GM12878 (cell line): ENCODE data around the gene GSAP. TPM values are rescaled to one million over a fixed set of nuclear protein-coding genes. Genes with fewer than 3 reads are reported as not detected.

ENCODE experiments used
- ATAC-seq: fragments of 200-7000 bp; cut with Tn5 transposase; 3 replicates; pipeline ENCODE4 v1.9.1; 2020; ENCODE audit warnings: mild to moderate bottlenecking, moderate library complexity
- BruUV-seq: library from RNA; stranded (reverse); fragments of 400-500 nt; replicated peaks from 2 replicates; lab custom pipeline; 2021; lab: Mats Ljungman, UMichigan
- CTCF ChIA-PET: fragments of 300-600 bp; sonication (Branson Sonifier 250); formaldehyde crosslinking; extraction: SDS; loops from one replicate; lab custom pipeline; 2021; ENCODE audit warnings: inconsistent platforms; lab: Yijun Ruan, JAX
- POLR2A ChIA-PET: fragments of 350-600 bp; formaldehyde crosslinking; extraction: SDS; loops from one replicate; lab custom pipeline; 2021; ENCODE audit warnings: inconsistent platforms; lab: Charles Lee
- RAD21 ChIA-PET: fragments of 300-600 bp; sonication (Branson Sonifier 250); formaldehyde crosslinking; loops from one replicate; lab custom pipeline; 2023; ENCODE audit warnings: antibody characterized with exemption; ENCODE audit not compliant: unreplicated experiment; lab: Charles Lee
- SMC1A ChIA-PET: fragments of 300-600 bp; sonication (Branson Sonifier 250); formaldehyde crosslinking; loops from one replicate; lab custom pipeline; 2023; ENCODE audit not compliant: unreplicated experiment, uncharacterized antibody; lab: Charles Lee
- DNase-seq: peaks from one replicate; pipeline ENCODE4 v3.0.0-alpha.2; 2011; ENCODE audit warnings: low read depth, low spot score
- FAIRE-seq: peaks from 3 replicates; lab custom pipeline; 2011; peaks lifted over from hg19 to GRCh38; lab: Jason Lieb, UNC
- H2AFZ ChIP-seq: 2 replicates; pipeline ENCODE4 v1.6.0; 2011; ENCODE audit warnings: low read depth, low read length, control low read depth; ENCODE audit not compliant: control insufficient read depth
- H3K27ac ChIP-seq: 2 replicates; pipeline ENCODE4 v1.5.1; 2011; ENCODE audit warnings: control low read depth; ENCODE audit not compliant: control insufficient read depth, insufficient read depth
- H3K27me3 ChIP-seq, 2 experiments: replicated peaks in 1 of 2; 2 replicates each; pipeline versions ENCODE4 v1.6.0 to v1.6.1; 2011; ENCODE audit warnings: low read length in 1 of 2; ENCODE audit not compliant: control insufficient read depth in 2 of 2, insufficient read depth in 2 of 2
- H3K36me3 ChIP-seq, 2 experiments: 2 replicates each; pipeline ENCODE4 v1.5.1; 2011; ENCODE audit warnings: low read length in 1 of 2; ENCODE audit not compliant: control insufficient read depth in 2 of 2, insufficient read depth in 2 of 2
- H3K4me1 ChIP-seq: 2 replicates; pipeline ENCODE4 v1.6.1; 2011; ENCODE audit warnings: mild to moderate bottlenecking, low read length, moderate library complexity, mixed read lengths; ENCODE audit not compliant: control insufficient read depth, insufficient read depth
- H3K4me2 ChIP-seq: 2 replicates; pipeline ENCODE4 v1.6.0; 2011; ENCODE audit warnings: control low read depth; ENCODE audit not compliant: control insufficient read depth, insufficient read depth
- H3K4me3 ChIP-seq: fragments of 200-600 bp; sonication (generic); 2 replicates; pipeline ENCODE4 v1.5.1; 2016
- H3K79me2 ChIP-seq: 2 replicates; pipeline ENCODE4 v1.6.0; 2011; ENCODE audit warnings: low read length; ENCODE audit not compliant: control insufficient read depth, insufficient read depth
- H3K9ac ChIP-seq: 2 replicates; pipeline ENCODE4 v1.8.0; 2011; ENCODE audit warnings: low read length, control low read depth, mixed read lengths; ENCODE audit not compliant: control insufficient read depth, insufficient read depth
- H3K9me3 ChIP-seq: replicated peaks from 3 replicates; pipeline ENCODE4 v1.5.1; 2011; ENCODE audit warnings: mild to moderate bottlenecking, low read length; ENCODE audit not compliant: control insufficient read depth, insufficient read depth
- H4K20me1 ChIP-seq: 2 replicates; pipeline ENCODE4 v1.6.0; 2011; ENCODE audit not compliant: control insufficient read depth, insufficient read depth
- CBFB ChIP-seq: IDR thresholded peaks from 2 replicates; pipeline ENCODE4 v1.6.1; 2016; ENCODE audit warnings: antibody characterized with exemption, low read depth
- CBX5 ChIP-seq: sonication (generic); IDR thresholded peaks from 2 replicates; pipeline ENCODE4 v1.6.1; 2016; ENCODE audit warnings: low read depth, moderate library complexity, mild to moderate bottlenecking, inconsistent platforms
- CHD4 ChIP-seq: fragments of 200-600 bp; sonication (generic); IDR thresholded peaks from 2 replicates; pipeline ENCODE4 v1.6.1; 2016; ENCODE audit warnings: mild to moderate bottlenecking
- HDAC6 ChIP-seq: fragments of 200-600 bp; sonication (generic); IDR thresholded peaks from one replicate; pipeline ENCODE4 v1.8.0; 2017; ENCODE audit warnings: antibody characterized with exemption; ENCODE audit not compliant: unreplicated experiment
- JUNB ChIP-seq: IDR thresholded peaks from 2 replicates; pipeline ENCODE4 v1.6.1; 2016; ENCODE audit warnings: antibody characterized with exemption, mild to moderate bottlenecking
- MYC ChIP-seq: IDR thresholded peaks from 2 replicates; pipeline ENCODE4 v1.6.1; 2011; ENCODE audit warnings: mild to moderate bottlenecking, low read length, moderate library complexity, inconsistent platforms; ENCODE audit not compliant: insufficient read depth, insufficient replicate concordance, insufficient read length, severe bottlenecking
- NFXL1 ChIP-seq: fragments of 450-650 bp; IDR thresholded peaks from 2 replicates; pipeline ENCODE4 v1.6.1; 2017; ENCODE audit warnings: antibody characterized with exemption, mild to moderate bottlenecking, borderline replicate concordance
- NFYA ChIP-seq: IDR thresholded peaks from 2 replicates; pipeline ENCODE4 v1.6.1; 2011; ENCODE audit warnings: low read depth, mild to moderate bottlenecking, low read length, improper control_type of control experiment, borderline replicate concordance
- NR2C2 ChIP-seq: IDR thresholded peaks from 2 replicates; pipeline ENCODE4 v1.6.1; 2011; ENCODE audit warnings: borderline replicate concordance, low read depth; ENCODE audit not compliant: control insufficient read depth, insufficient read length
- RFX5 ChIP-seq: IDR thresholded peaks from 2 replicates; pipeline ENCODE4 v1.6.1; 2011; ENCODE audit warnings: low read depth, low read length, improper control_type of control experiment
- RUNX3 ChIP-seq: IDR thresholded peaks from 2 replicates; pipeline ENCODE4 v1.6.1; 2012; ENCODE audit warnings: low read length, inconsistent platforms
- SMARCA5 ChIP-seq: fragments of 450-650 bp; IDR thresholded peaks from 2 replicates; pipeline ENCODE4 v1.6.1; 2017; ENCODE audit warnings: mild to moderate bottlenecking
- SUZ12 ChIP-seq: fragments of 200-600 bp; sonication (generic); IDR thresholded peaks from one replicate; pipeline ENCODE4 v1.6.1; 2018; ENCODE audit warnings: antibody characterized with exemption, mild to moderate bottlenecking; ENCODE audit not compliant: unreplicated experiment
- ZBED1 ChIP-seq: IDR thresholded peaks from 2 replicates; pipeline ENCODE4 v1.6.1; 2016; ENCODE audit warnings: borderline replicate concordance
- ZBTB40 ChIP-seq: fragments of 450-650 bp; IDR thresholded peaks from 2 replicates; pipeline ENCODE4 v1.6.1; 2016; ENCODE audit warnings: mild to moderate bottlenecking, moderate library complexity, borderline replicate concordance
- ZNF384 ChIP-seq: IDR thresholded peaks from 2 replicates; pipeline ENCODE4 v1.6.1; 2012; ENCODE audit warnings: low read depth, mild to moderate bottlenecking, low read length, improper control_type of control experiment, borderline replicate concordance
- in situ Hi-C: fragments of 300-500 bp; cut with MboI; formaldehyde crosslinking; loops from 9 replicates; pipeline ENCODE4 v1.14.3; 2018; ENCODE audit warnings: mixed read lengths
- intact Hi-C: fragments of 100-400 bp; cut with micrococcal nuclease; formaldehyde crosslinking; loops from one replicate; pipeline ENCODE4 v1.14.2; 2022; ENCODE audit not compliant: unreplicated experiment
- polyA plus RNA-seq, 11 experiments: library from polyadenylated mRNA; depleted of rRNA in 4 of 11; unstranded in 6 of 11; stranded (reverse) in 5 of 11; fragments of >200 nt; fragmentation: Nextera tagmentation in 4 of 11; fragmentation: Illumina TruSeq in 1 of 11; extraction: Ambion mirVana in 4 of 11; extraction: Trizol in 1 of 11; gene quantifications; 1 replicate in 1 of 11; 2 replicates in 10 of 11; pipeline versions ENCODE4 v1.2.1 to v1.2.3, GENCODE V29; 2011 to 2016; ENCODE audit warnings: inconsistent platforms in 2 of 11, missing spikeins in 2 of 11, low read depth in 1 of 11
- total RNA-seq, 4 experiments: library from RNA; depleted of rRNA in 3 of 4; stranded (reverse); fragments of >200 nt in 3 of 4; fragmentation: Illumina TruSeq in 1 of 4; extraction: Trizol in 1 of 4; gene quantifications; 2 replicates each; pipeline versions ENCODE4 v1.2.1 to v1.2.3, GENCODE V29; 2013 to 2021
- TF ChIP-seq, protein P1 (sequence below): IDR thresholded peaks from 2 replicates; pipeline ENCODE4 v1.6.1; 2012; ENCODE audit warnings: low read length, inconsistent platforms
- TF ChIP-seq, protein P2 (sequence below): fragments of 450-650 bp; conservative IDR thresholded peaks from 2 replicates; pipeline ENCODE4 v1.6.1; 2017; ENCODE audit warnings: mild to moderate bottlenecking, moderate library complexity

The GSAP gene
- total and polyA plus RNA-seq, 10 of the 15 experiments (the other 5 are each of a cell fraction or from before 2014, with no cell fraction given): 6.6 to 38.1 (median 21.8) TPM

DNA sequence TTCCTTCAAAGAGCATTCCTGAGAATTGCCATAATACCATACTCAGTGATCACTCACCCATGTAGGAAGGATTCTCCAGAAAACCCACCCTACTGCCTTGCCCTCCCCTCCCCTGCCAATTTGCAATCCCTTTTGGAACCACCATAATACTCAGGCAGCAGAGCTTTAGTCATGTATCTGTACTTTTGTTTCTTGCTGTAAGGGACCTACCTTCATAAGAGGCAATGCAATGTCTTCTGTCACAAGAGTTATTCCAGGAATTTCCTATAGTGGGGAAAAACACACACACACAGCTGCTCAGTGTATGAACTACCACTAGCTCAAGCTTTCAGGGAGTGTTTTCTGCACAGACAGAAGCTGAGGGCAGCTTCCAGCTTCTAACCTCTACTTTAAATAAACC, 67.0 kb downstream of the GSAP start:
- Histone ChIP-seq H3K4me3 (no peak overlapping the region), H3K27me3 (no peaks in the 10 kb centered on the region), H2AFZ (no peak overlapping the region), H3K27ac (no peak overlapping the region), H3K4me1 (peaks cover 23% of the 10 kb centered on the region), H4K20me1 (no peaks in the 10 kb centered on the region), H3K4me2 (no peak overlapping the region), H3K36me3 (no peaks in the 10 kb centered on the region), H3K9ac (no peak overlapping the region), H3K9me3 (no peaks in the 10 kb centered on the region), H3K79me2 (no peaks in the 10 kb centered on the region)
- intact Hi-C loops: no loop called here
- in situ Hi-C loops: no loop called here
- ATAC-seq (no peak), FAIRE-seq (no peak), DNase-seq (no peak)
- POLR2A ChIA-PET: interaction anchor here (0.6 to 1.0 kb wide), 2 partner anchors 90 to 118 kb away, joined by 3 to 4 read pairs; no protein-coding TSS in a partner anchor
- SMC1A ChIA-PET: interaction anchor here (1.0 to 1.5 kb wide), 7 partner anchors 10 to 63 kb away, joined by 3 to 9 read pairs (median 5); no protein-coding TSS in a partner anchor
- no TSS peak for BruUV-seq
- RAD21 ChIA-PET: interaction anchor here (0.8 to 2.0 kb wide), 3 partner anchors 14 to 65 kb away, joined by 5 to 7 read pairs (median 6); no protein-coding TSS in a partner anchor
- CTCF ChIA-PET: interaction anchor here (0.5 to 1.9 kb wide), 6 partner anchors 14 to 302 kb away, joined by 3 to 7 read pairs (median 5); no protein-coding TSS in a partner anchor
- TF ChIP-seq, protein P1, sequence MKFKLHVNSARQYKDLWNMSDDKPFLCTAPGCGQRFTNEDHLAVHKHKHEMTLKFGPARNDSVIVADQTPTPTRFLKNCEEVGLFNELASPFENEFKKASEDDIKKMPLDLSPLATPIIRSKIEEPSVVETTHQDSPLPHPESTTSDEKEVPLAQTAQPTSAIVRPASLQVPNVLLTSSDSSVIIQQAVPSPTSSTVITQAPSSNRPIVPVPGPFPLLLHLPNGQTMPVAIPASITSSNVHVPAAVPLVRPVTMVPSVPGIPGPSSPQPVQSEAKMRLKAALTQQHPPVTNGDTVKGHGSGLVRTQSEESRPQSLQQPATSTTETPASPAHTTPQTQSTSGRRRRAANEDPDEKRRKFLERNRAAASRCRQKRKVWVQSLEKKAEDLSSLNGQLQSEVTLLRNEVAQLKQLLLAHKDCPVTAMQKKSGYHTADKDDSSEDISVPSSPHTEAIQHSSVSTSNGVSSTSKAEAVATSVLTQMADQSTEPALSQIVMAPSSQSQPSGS: no peak
- TF ChIP-seq SUZ12 (no peak), CBX5 (no peak), HDAC6 (no peak), CHD4 (no peak), ZBTB40 (no peak), NR2C2 (no peak), ZBED1 (no peak), ZNF384 (no peak), RUNX3 (no peak), NFXL1 (no peak), MYC (no peak), JUNB (no peak), NFYA (no peak), SMARCA5 (no peak), RFX5 (no peak), CBFB (no peak)
- TF ChIP-seq, protein P2, sequence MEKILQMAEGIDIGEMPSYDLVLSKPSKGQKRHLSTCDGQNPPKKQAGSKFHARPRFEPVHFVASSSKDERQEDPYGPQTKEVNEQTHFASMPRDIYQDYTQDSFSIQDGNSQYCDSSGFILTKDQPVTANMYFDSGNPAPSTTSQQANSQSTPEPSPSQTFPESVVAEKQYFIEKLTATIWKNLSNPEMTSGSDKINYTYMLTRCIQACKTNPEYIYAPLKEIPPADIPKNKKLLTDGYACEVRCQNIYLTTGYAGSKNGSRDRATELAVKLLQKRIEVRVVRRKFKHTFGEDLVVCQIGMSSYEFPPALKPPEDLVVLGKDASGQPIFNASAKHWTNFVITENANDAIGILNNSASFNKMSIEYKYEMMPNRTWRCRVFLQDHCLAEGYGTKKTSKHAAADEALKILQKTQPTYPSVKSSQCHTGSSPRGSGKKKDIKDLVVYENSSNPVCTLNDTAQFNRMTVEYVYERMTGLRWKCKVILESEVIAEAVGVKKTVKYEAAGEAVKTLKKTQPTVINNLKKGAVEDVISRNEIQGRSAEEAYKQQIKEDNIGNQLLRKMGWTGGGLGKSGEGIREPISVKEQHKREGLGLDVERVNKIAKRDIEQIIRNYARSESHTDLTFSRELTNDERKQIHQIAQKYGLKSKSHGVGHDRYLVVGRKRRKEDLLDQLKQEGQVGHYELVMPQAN: no peak
